Transverse colon (tissue), 4 donors: ENCODE data around the gene SCRT2. TPM values are rescaled to one million over a fixed set of nuclear protein-coding genes. Genes with fewer than 3 reads are reported as not detected.

Experiments used
- DNase-seq: peaks from one replicate; pipeline ENCODE4 v3.0.0-alpha.2; 2019
- H3K27ac ChIP-seq, 4 donors: fragments of 200-600 bp; sonication (generic); 2 replicates each; pipeline ENCODE4 v1.5.1; 2016 to 2018; ENCODE audit warnings: inconsistent platforms in 4 of 4
- H3K27me3 ChIP-seq: fragments of 200-600 bp; sonication (generic); 2 replicates; pipeline ENCODE4 v1.5.1; 2017; ENCODE audit warnings: inconsistent platforms
- H3K36me3 ChIP-seq, 4 donors: fragments of 200-600 bp; sonication (generic); 2 replicates each; pipeline ENCODE4 v1.5.1; 2017 to 2019; ENCODE audit warnings: inconsistent platforms in 4 of 4
- H3K4me1 ChIP-seq, 4 donors: fragments of 200-600 bp; sonication (generic); 2 replicates each; pipeline ENCODE4 v1.5.1; 2017 to 2020; ENCODE audit warnings: inconsistent platforms in 4 of 4
- H3K4me3 ChIP-seq, 4 donors: fragments of 200-600 bp; sonication (generic); 1 replicate in 1 of 4; 2 replicates in 3 of 4; pipeline versions ENCODE4 v1.5.1 to v1.6.1; 2017 to 2019; ENCODE audit warnings: inconsistent platforms in 4 of 4
- H3K9me3 ChIP-seq, 2 donors: fragments of 200-600 bp; sonication (generic); 2 replicates each; pipeline ENCODE4 v1.5.1; 2017 to 2019; ENCODE audit warnings: inconsistent platforms in 2 of 2
- EP300 ChIP-seq: sonication (generic); formaldehyde crosslinking; IDR thresholded peaks from one replicate; pipeline ENCODE4 v1.6.1; 2017; ENCODE audit warnings: antibody characterized with exemption, low read depth
- POLR2A ChIP-seq: fragments of 450-650 bp; IDR thresholded peaks from one replicate; pipeline ENCODE4 v1.6.1; 2016; ENCODE audit warnings: antibody characterized with exemption, mild to moderate bottlenecking, moderate library complexity
- POLR2AphosphoS5 ChIP-seq, 3 donors: sonication (generic); formaldehyde crosslinking; IDR thresholded peaks; one replicate each; pipeline ENCODE4 v1.6.1; 2016; ENCODE audit warnings: antibody characterized with exemption in 3 of 3
- WGBS, 2 donors: methylation state at CpG; one replicate each; pipeline ENCODE4 v1.1.5; 2018; ENCODE audit warnings: low coverage in 1 of 2; 5-methylcytosine and 5-hydroxymethylcytosine counted together
- in situ Hi-C, 4 donors: fragments of 200-750 bp; cut with MboI; loops; one replicate each; pipeline versions ENCODE4 v1.15.0 to v1.15.1; 2017; ENCODE audit warnings: low sequenced_read_pairs in 3 of 4, low pct_ligation_motif_present in 1 of 4, low pct_unique_long_range_greater_than_20kb in 1 of 4
- intact Hi-C: fragments of 100-400 bp; cut with DNase I; formaldehyde crosslinking; loops from one replicate; pipeline ENCODE4 v1.15.1; 2023; ENCODE audit warnings: low total_unique reads
- total RNA-seq, 4 donors: library from RNA; depleted of rRNA; stranded (reverse); fragments of >200 nt; gene quantifications; one replicate each; pipeline ENCODE4 v1.1.0, GENCODE V29; 2016
- TF ChIP-seq, protein P1 (sequence below), 5 experiments: fragments of 200-600 bp in 3 of 5; fragments of 450-650 bp in 2 of 5; sonication (generic) in 3 of 5; IDR thresholded peaks; 1 replicate in 2 of 5; 2 replicates in 3 of 5; pipeline ENCODE4 v1.5.1; 2016 to 2017; ENCODE audit warnings: antibody characterized with exemption in 5 of 5, inconsistent platforms in 3 of 5, mild to moderate bottlenecking in 2 of 5, moderate library complexity in 1 of 5

Gene SCRT2
- total RNA-seq, 4 donors from 2014 or later: not detected

DNA sequence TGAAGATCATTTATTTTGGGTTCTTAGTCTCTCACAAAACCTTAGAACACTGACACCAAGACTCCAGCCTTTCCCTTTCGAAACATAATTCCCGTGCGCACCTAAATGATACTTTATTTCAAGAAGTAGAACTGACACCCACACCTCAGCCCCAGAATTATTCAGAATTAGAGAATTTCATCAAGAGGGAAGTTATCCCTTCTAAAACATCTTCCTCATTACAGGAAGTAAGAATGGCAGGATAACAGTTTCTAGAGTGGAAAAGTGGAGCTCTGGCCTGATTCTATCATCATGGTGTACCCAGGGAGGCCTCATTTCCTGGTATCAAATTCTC is 21.2 kb downstream of the SCRT2 start:
- no peak overlapping the region for H3K4me3 ChIP-seq
- no peak overlapping the region for H3K27ac ChIP-seq
- intact Hi-C loops: no loop called here
- DNase-seq: no peak
- WGBS, 2 donors: 95 to 96% methylated on average over 3 of the region's 3 CpGs
- H3K36me3 ChIP-seq: no peaks in the 10 kb centered on the region
- peaks cover 16% of the 10 kb centered on the region for H3K27me3 ChIP-seq
- in situ Hi-C loops: loop anchor here in 1 of 4 donors (10.0 kb wide), 1 partner anchor 90 kb away; no protein-coding TSS in a partner anchor
- H3K9me3 ChIP-seq: no peaks in the 10 kb centered on the region
- TF ChIP-seq, protein P1, sequence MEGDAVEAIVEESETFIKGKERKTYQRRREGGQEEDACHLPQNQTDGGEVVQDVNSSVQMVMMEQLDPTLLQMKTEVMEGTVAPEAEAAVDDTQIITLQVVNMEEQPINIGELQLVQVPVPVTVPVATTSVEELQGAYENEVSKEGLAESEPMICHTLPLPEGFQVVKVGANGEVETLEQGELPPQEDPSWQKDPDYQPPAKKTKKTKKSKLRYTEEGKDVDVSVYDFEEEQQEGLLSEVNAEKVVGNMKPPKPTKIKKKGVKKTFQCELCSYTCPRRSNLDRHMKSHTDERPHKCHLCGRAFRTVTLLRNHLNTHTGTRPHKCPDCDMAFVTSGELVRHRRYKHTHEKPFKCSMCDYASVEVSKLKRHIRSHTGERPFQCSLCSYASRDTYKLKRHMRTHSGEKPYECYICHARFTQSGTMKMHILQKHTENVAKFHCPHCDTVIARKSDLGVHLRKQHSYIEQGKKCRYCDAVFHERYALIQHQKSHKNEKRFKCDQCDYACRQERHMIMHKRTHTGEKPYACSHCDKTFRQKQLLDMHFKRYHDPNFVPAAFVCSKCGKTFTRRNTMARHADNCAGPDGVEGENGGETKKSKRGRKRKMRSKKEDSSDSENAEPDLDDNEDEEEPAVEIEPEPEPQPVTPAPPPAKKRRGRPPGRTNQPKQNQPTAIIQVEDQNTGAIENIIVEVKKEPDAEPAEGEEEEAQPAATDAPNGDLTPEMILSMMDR (IDR thresholded peaks at IDR 0.05): no peak
- TF ChIP-seq POLR2A (no peak), POLR2AphosphoS5 (IDR thresholded peaks at IDR 0.05) (no peak), EP300 (no peak)
- peaks cover 0 to 22% (median 12%) of the 10 kb centered on the region in 4 donors for H3K4me1 ChIP-seq

DNA sequence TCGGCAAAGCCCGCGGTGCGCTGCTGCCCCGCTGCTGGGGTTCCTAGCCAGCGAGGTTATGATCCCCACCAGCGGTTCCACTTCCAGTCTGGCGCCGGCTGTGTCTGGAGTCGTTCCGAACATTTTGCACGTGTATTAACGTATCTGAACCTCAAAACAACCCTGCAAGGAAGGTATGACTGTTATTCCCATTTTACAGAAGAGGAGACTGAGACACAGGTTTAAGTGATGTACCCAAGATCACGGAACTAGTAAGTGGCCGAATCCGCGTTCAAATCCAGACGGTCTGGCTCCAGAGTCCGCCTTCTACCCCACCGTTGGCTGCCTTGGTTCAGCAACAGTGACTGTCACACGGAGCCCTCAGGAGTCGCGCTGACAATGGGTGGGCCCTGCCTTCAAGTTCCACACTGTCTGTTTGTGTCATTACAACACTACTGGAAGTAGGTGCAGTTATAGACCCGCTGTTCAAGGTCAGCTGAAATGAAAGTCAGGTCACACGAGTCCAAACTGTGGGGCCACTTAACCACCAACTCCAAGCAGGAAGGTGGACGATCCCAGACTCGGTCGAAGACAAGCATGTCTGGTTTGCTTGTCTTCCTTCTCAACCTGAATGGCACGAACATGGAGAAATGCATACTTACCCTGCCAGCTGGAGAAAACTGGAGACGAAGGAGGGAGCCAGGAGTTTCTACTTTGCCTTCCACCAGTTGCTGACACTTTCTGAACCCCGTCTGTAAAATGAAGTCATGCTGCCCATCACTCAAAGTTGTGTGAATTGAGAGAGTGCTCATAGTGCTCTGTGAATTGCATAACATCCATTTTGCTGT is 21.8 kb downstream of the SCRT2 start:
- in situ Hi-C loops (loop anchor here in 1 of 4 donors (10.0 kb wide), 1 partner anchor 89 kb away; no protein-coding TSS in a partner anchor), intact Hi-C loops (no loop called here)
- WGBS, 2 donors: 19 to 38% methylated on average over 1 to 30 of the region's 31 CpGs
- H3K27ac ChIP-seq: peak overlapping the region; percentile 76 to 89 (median 81)
- TF ChIP-seq, protein P1 (IDR thresholded peaks at IDR 0.05): no peak
- TF ChIP-seq POLR2AphosphoS5 (IDR thresholded peaks at IDR 0.05) (no peak), EP300 (no peak), POLR2A (no peak)
- no peaks in the 10 kb centered on the region for H3K9me3 ChIP-seq
- H3K36me3 ChIP-seq: peaks cover 0 to 1% (median 0%) of the 10 kb centered on the region in 4 donors
- peak overlapping the region; percentile 14 to 80 (median 74) for H3K4me3 ChIP-seq
- peaks cover 0 to 22% (median 12%) of the 10 kb centered on the region in 4 donors for H3K4me1 ChIP-seq
- peaks cover 10% of the 10 kb centered on the region for H3K27me3 ChIP-seq
- DNase-seq: peak; percentile 22

DNA sequence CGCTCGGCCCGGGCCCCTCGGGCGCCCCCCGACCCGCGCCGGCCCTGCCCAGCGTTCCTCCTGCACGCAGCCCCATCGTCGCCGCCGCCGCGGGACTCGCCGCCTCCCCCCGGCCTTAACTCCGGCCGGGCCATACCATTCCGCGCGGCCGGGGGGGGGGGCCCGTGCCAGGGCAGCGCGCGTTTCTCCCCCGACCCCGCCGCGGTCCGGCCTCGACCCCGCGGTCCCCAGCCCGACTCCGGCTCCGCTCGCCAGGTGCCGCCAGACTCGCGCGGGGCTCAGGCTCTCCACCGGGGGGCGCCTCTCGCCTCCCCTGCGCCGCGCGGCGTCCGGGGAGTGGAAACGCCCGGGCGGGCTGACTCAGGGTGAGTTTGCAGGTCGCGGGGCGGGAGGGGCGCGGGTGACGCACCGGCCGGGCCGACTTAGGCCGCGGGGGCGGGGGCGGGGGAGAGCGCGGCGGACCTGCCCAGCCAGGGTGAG is 22.5 kb downstream of the SCRT2 start, which contains the start of gene SRXN1:
Gene SRXN1, minus strand, starts transcription at position 91 of the 480 bp plus-strand sequence. Its CDS starts 15 bp downstream, at position 76.
- in situ Hi-C loops (loop anchor here in 1 of 4 donors (10.0 kb wide), 1 partner anchor 88 kb away; no protein-coding TSS in a partner anchor), intact Hi-C loops (no loop called here)
- peak; percentile 93 for DNase-seq
- Histone ChIP-seq H3K27me3 (peaks cover 4% of the 10 kb centered on the region), H3K4me3 (peak within 1 kb of the TSS; percentile 43 to 80 (median 74)), H3K4me1 (peaks cover 0 to 22% (median 12%) of the 10 kb centered on the region in 4 donors), H3K36me3 (peaks cover 0 to 8% (median 3%) of the 10 kb centered on the region in 4 donors), H3K9me3 (no peaks in the 10 kb centered on the region), H3K27ac (peak within 1 kb of the TSS; percentile 76 to 89 (median 81))
- WGBS, 2 donors: 1% methylated on average over 14 of the region's 74 CpGs; no CpG with 5 or more reads in 1 of the 2 donors
- TF ChIP-seq POLR2AphosphoS5 (IDR thresholded peaks at IDR 0.05): peak in 2 of 3 donors; percentile 48
- TF ChIP-seq, protein P1 (IDR thresholded peaks at IDR 0.05): peak in 4 of 5 experiments; percentile 17 to 58 (median 30)
- TF ChIP-seq POLR2A: no peak

DNA sequence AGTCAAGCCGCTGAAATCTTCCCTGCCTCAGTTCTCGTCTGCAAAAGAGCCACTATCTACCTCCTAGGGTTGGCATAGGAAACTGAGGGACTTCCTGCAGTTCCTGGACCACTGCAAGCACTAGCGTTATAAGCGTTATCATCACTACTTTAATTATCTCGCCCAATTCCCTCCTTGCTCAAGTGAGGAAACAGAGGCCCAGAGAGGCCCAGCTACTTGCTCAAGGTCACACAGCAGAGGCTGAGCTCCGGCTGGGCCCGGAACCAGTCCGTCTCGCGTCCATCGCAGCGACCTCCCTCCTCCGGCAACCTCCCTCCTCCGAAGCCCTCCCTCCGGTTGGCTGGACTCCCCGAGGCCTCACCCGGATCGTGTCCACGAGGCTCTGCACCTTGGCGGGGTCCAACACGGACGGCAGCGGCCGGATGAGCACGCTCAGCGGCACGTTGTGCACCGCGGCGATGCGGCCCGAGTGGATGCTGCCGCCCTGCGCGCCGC is 22.9 kb downstream of the SCRT2 start:
- peak overlapping the region; percentile 76 to 89 (median 81) for H3K27ac ChIP-seq
- WGBS, 2 donors: 2% methylated on average over 25 of the region's 36 CpGs; no CpG with 5 or more reads in 1 of the 2 donors
- peak overlapping the region; percentile 43 to 80 (median 74) for H3K4me3 ChIP-seq
- DNase-seq: peak; percentile 22
- peaks cover 0 to 13% (median 6%) of the 10 kb centered on the region in 4 donors for H3K36me3 ChIP-seq
- no peaks in the 10 kb centered on the region for H3K27me3 ChIP-seq
- intact Hi-C loops: no loop called here
- TF ChIP-seq EP300: no peak
- TF ChIP-seq, protein P1 (IDR thresholded peaks at IDR 0.05): no peak
- no peak for TF ChIP-seq POLR2AphosphoS5 (IDR thresholded peaks at IDR 0.05)
- no peak for TF ChIP-seq POLR2A
- in situ Hi-C loops: loop anchor here in 1 of 4 donors (10.0 kb wide), 1 partner anchor 88 kb away; no protein-coding TSS in a partner anchor
- peaks cover 0 to 22% (median 12%) of the 10 kb centered on the region in 4 donors for H3K4me1 ChIP-seq
- no peaks in the 10 kb centered on the region for H3K9me3 ChIP-seq
